Stomach (tissue), 9 donors: ENCODE results near the gene BRD7. TPM values are rescaled to one million over a fixed set of nuclear protein-coding genes. Genes with fewer than 3 reads are reported as not detected.
A peak's percentile ranks its signal among the peaks of the same experiment; 100 is the strongest.

ENCODE experiments used
- DNase-seq, 2 donors: peaks; one replicate each; pipeline versions ENCODE4 v3.0.0 to v3.0.0-alpha.2; 2013 to 2019
- H3K27ac ChIP-seq, 5 donors: fragments of 200-600 bp in 4 of 5; sonication (generic) in 4 of 5; one replicate each; pipeline ENCODE4 v1.5.1; 2013 to 2019; ENCODE audit warnings: mild to moderate bottlenecking in 1 of 5, moderate library complexity in 1 of 5
- H3K27me3 ChIP-seq, 3 donors: fragments of 200-600 bp; sonication (generic); one replicate each; pipeline ENCODE4 v1.5.1; 2017 to 2019; ENCODE audit warnings: mixed run types in 1 of 3
- H3K36me3 ChIP-seq, 4 donors: fragments of 200-600 bp; sonication (generic); 1 replicate in 3 of 4; 2 replicates in 1 of 4; pipeline ENCODE4 v1.5.1; 2016 to 2019
- H3K4me1 ChIP-seq, 4 donors: fragments of 200-600 bp; sonication (generic); one replicate each; pipeline ENCODE4 v1.5.1; 2016 to 2019
- H3K4me3 ChIP-seq, 4 donors: fragments of 200-600 bp; sonication (generic) in 3 of 4; one replicate each; pipeline ENCODE4 v1.5.1; 2016 to 2019; ENCODE audit warnings: mild to moderate bottlenecking in 1 of 4
- H3K9me3 ChIP-seq, 4 donors: fragments of 200-600 bp; sonication (generic); one replicate each; pipeline ENCODE4 v1.5.1; 2016 to 2019
- CTCF ChIP-seq, 7 experiments: fragments of 450-650 bp in 4 of 7; fragments of 200-600 bp in 3 of 7; sonication (generic) in 3 of 7; IDR thresholded peaks; one replicate each; pipeline ENCODE4 v1.5.1; 2016 to 2019; ENCODE audit warnings: antibody characterized with exemption in 7 of 7, control low read depth in 2 of 7, mild to moderate bottlenecking in 1 of 7
- EP300 ChIP-seq: sonication (generic); formaldehyde crosslinking; IDR thresholded peaks from one replicate; pipeline ENCODE4 v1.6.1; 2017; ENCODE audit warnings: antibody characterized with exemption
- POLR2A ChIP-seq, 4 donors: fragments of 450-650 bp; IDR thresholded peaks; one replicate each; pipeline ENCODE4 v1.6.1; 2016; ENCODE audit warnings: antibody characterized with exemption in 4 of 4, control low read depth in 2 of 4, mild to moderate bottlenecking in 1 of 4, moderate library complexity in 1 of 4
- POLR2AphosphoS5 ChIP-seq, 3 donors: sonication (generic); formaldehyde crosslinking; IDR thresholded peaks; one replicate each; pipeline ENCODE4 v1.6.1; 2016; ENCODE audit warnings: antibody characterized with exemption in 3 of 3
- WGBS, 5 donors: extraction: QIAGEN DNeasy Blood & Tissue Kit in 3 of 5; methylation state at CpG; one replicate each; pipeline versions ENCODE4 v1.1.5 to v1.1.7; 2013 to 2018; 5-methylcytosine and 5-hydroxymethylcytosine counted together
- intact Hi-C: fragments of 100-400 bp; cut with DNase I; formaldehyde crosslinking; loops from one replicate; pipeline ENCODE4 v1.15.1; 2023; ENCODE audit warnings: low total_unique reads
- polyA plus RNA-seq, 3 donors: library from polyadenylated mRNA; stranded (reverse); fragments of 200-250 nt; gene quantifications; one replicate each; pipeline ENCODE4 v1.2.3, GENCODE V29; 2013
- total RNA-seq, 5 donors: library from RNA; depleted of rRNA; stranded (reverse); fragments of >200 nt; gene quantifications; one replicate each; pipeline versions ENCODE4 v1.1.0 to v1.2.3, GENCODE V29; 2014 to 2016
- donor health status: healthy with polysubstance abuse.
- donor health status: Bipolar disorder and iron deficiency.
- donor health status: healthy.

Gene BRD7
- total and polyA plus RNA-seq, 8 donors = 9.3 to 71.8 (median 37.3) TPM

GRCh38 chr16:50389900-50390299 lies 21.1 kb upstream of the BRD7 start:
- DNase-seq = no peak
- Histone ChIP-seq H3K9me3 (no peaks in the 10 kb centered on the region), H3K27ac (no peak overlapping the region), H3K4me1 (no peaks in the 10 kb centered on the region), H3K36me3 (no peaks in the 10 kb centered on the region), H3K4me3 (no peak overlapping the region), H3K27me3 (no peaks in the 10 kb centered on the region)
- TF ChIP-seq CTCF (IDR thresholded peaks at IDR 0.05) (no peak), POLR2AphosphoS5 (IDR thresholded peaks at IDR 0.05) (no peak), EP300 (no peak), POLR2A (IDR thresholded peaks at IDR 0.05) (no peak)
- WGBS, 5 donors = 88 to 97% (median 93%) methylated on average over 4 of the region's 4 CpGs
- intact Hi-C loops = no loop called here

GRCh38 chr16:50388496-50388895 lies 19.7 kb upstream of the BRD7 start:
- TF ChIP-seq CTCF (IDR thresholded peaks at IDR 0.05) (no peak), EP300 (no peak), POLR2AphosphoS5 (IDR thresholded peaks at IDR 0.05) (no peak), POLR2A (IDR thresholded peaks at IDR 0.05) (no peak)
- DNase-seq = no peak
- H3K27ac ChIP-seq = no peak overlapping the region
- no peak overlapping the region for H3K4me3 ChIP-seq
- intact Hi-C loops = no loop called here
- WGBS, 5 donors = 71 to 92% (median 79%) methylated on average over 1 of the region's 1 CpG
- H3K27me3 ChIP-seq = no peaks in the 10 kb centered on the region
- no peaks in the 10 kb centered on the region for H3K36me3 ChIP-seq
- no peaks in the 10 kb centered on the region for H3K9me3 ChIP-seq
- no peaks in the 10 kb centered on the region for H3K4me1 ChIP-seq

DNA sequence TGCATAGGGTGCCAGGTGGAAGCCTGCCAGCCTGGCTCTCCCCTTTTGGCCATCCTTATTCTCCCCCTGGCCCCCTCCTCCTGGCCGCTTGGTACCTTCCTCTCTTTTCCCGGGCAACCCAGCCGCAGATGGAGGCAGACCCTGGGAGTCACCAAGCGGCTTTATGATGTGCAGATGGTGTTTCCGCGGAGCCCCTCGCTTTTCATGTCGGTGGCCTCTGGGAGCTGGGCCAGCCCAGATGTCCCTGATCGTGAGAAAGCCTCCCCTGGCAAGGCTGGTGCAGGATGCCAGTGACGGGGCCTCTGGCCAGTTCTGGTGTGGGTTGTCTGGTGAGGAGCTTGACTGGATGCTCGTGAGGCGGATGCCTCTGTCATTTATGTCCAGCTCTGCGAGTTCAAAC lies 18.0 kb upstream of the BRD7 start:
- 81 to 86% (median 85%) methylated on average over 11 to 13 of the region's 13 CpGs for WGBS, 5 donors
- Histone ChIP-seq H3K27ac (no peak overlapping the region), H3K9me3 (no peaks in the 10 kb centered on the region), H3K4me3 (no peak overlapping the region), H3K36me3 (no peaks in the 10 kb centered on the region), H3K27me3 (no peaks in the 10 kb centered on the region), H3K4me1 (no peaks in the 10 kb centered on the region)
- intact Hi-C loops = no loop called here
- peak in 1 of 2 donors; percentile 20 for DNase-seq
- TF ChIP-seq POLR2AphosphoS5 (IDR thresholded peaks at IDR 0.05) = no peak
- no peak for TF ChIP-seq CTCF (IDR thresholded peaks at IDR 0.05)
- no peak for TF ChIP-seq POLR2A (IDR thresholded peaks at IDR 0.05)
- TF ChIP-seq EP300 = no peak

DNA sequence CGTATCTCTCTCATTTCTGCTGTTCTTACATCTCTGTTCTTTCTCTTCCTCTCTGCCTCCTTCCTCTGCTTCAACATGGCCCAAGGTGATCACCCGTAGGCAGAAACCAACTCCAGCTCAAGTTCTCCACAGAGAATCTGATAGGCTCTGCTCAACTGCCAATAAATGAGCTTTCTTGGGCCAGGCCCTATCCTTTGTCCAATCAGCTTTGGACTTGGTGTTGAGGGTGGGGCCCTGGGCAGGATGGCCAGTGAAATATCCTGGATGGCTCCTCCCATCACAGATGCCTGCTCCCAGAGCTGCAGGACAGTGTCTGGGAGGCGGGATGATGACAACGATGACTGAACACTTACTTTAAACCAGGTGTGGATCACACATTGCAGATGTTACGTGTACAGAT lies 17.4 kb upstream of the BRD7 start:
- intact Hi-C loops = no loop called here
- 71 to 94% (median 80%) methylated on average over 5 of the region's 5 CpGs for WGBS, 5 donors
- H3K27me3 ChIP-seq = no peaks in the 10 kb centered on the region

More for the DNA sequence above, 17.4 kb upstream of the BRD7 start:
- H3K9me3 ChIP-seq = no peaks in the 10 kb centered on the region
- no peak overlapping the region for H3K4me3 ChIP-seq
- no peaks in the 10 kb centered on the region for H3K36me3 ChIP-seq
- no peaks in the 10 kb centered on the region for H3K4me1 ChIP-seq
- TF ChIP-seq CTCF (IDR thresholded peaks at IDR 0.05) (no peak), POLR2A (IDR thresholded peaks at IDR 0.05) (no peak), EP300 (no peak), POLR2AphosphoS5 (IDR thresholded peaks at IDR 0.05) (no peak)
- H3K27ac ChIP-seq = no peak overlapping the region
- DNase-seq = no peak
